HepG2 (cell line): ENCODE results near the gene PSKH1. TPM values are rescaled to one million over a fixed set of nuclear protein-coding genes. Genes with fewer than 3 reads are reported as not detected.

Source experiments
- ATAC-seq: fragments of 200-7000 bp; cut with Tn5 transposase; 3 replicates; pipeline ENCODE4 v1.9.1; 2020; ENCODE audit warnings: mild to moderate bottlenecking, moderate library complexity
- BruUV-seq: library from RNA; stranded (reverse); fragments of 400-500 nt; replicated peaks from 2 replicates; lab custom pipeline; 2021; lab: Mats Ljungman, UMichigan
- CTCF ChIA-PET: fragments of 300-600 bp; formaldehyde crosslinking; extraction: SDS; loops from one replicate; lab custom pipeline; 2021; ENCODE audit warnings: low total read pairs, inconsistent platforms, low intra/inter-chr PET ratio; lab: Yijun Ruan, JAX
- POLR2A ChIA-PET: fragments of 350-600 bp; sonication (Branson Sonifier 250); formaldehyde crosslinking; loops from one replicate; lab custom pipeline; 2020; ENCODE audit warnings: antibody characterized with exemption, inconsistent platforms; lab: Yijun Ruan, JAX
- DNase-seq: peaks from one replicate; pipeline ENCODE4 v3.0.0-alpha.2; 2015; ENCODE audit warnings: low spot score
- FAIRE-seq: peaks from 3 replicates; lab custom pipeline; 2011; peaks lifted over from hg19 to GRCh38; lab: Jason Lieb, UNC
- H2AFZ ChIP-seq: one replicate; pipeline ENCODE4 v1.6.1; 2011; ENCODE audit warnings: low read length, inconsistent platforms
- H3K27ac ChIP-seq: fragments of 300-600 bp; 3 replicates; pipeline ENCODE4 v1.8.0; 2011; ENCODE audit warnings: mixed run types, mild to moderate bottlenecking, mixed read lengths, low read length, inconsistent platforms; ENCODE audit not compliant: insufficient read depth; ENCODE audit errors: extremely low read length
- H3K27me3 ChIP-seq, 2 experiments: fragments of 200-600 bp in 1 of 2; 2 replicates in 1 of 2; 3 replicates in 1 of 2; pipeline versions ENCODE4 v1.6.0 to v1.8.0; 2011; ENCODE audit warnings: low read length in 2 of 2, mild to moderate bottlenecking in 2 of 2, moderate library complexity in 2 of 2, inconsistent platforms in 1 of 2; ENCODE audit not compliant: insufficient read depth in 2 of 2, control insufficient read depth in 1 of 2
- H3K36me3 ChIP-seq, 2 experiments: fragments of 200-600 bp in 1 of 2; replicated peaks in 1 of 2; 2 replicates in 1 of 2; 3 replicates in 1 of 2; pipeline versions ENCODE4 v1.5.1 to v1.8.0; 2011; ENCODE audit warnings: low read length in 2 of 2, inconsistent platforms in 1 of 2; ENCODE audit not compliant: insufficient read depth in 2 of 2, control insufficient read depth in 1 of 2
- H3K4me1 ChIP-seq: 2 replicates; pipeline ENCODE4 v1.5.1; 2012; ENCODE audit warnings: low read length, inconsistent platforms; ENCODE audit not compliant: insufficient read depth
- H3K4me2 ChIP-seq: 2 replicates; pipeline ENCODE4 v1.6.0; 2011; ENCODE audit warnings: low read depth, low read length, inconsistent platforms
- H3K4me3 ChIP-seq, 3 experiments: fragments of 200-600 bp in 1 of 3; sonication (generic), shearing (Covaris generic) in 1 of 3; replicated peaks in 1 of 3; 2 replicates each; pipeline ENCODE4 v1.5.1; 2011 to 2016; ENCODE audit warnings: low read length in 3 of 3, inconsistent platforms in 2 of 3, low read depth in 2 of 3, mild to moderate bottlenecking in 2 of 3, control low read depth in 1 of 3, mixed read lengths in 1 of 3; ENCODE audit not compliant: insufficient read depth in 1 of 3
- H3K79me2 ChIP-seq: one replicate; pipeline ENCODE4 v1.6.1; 2011; ENCODE audit warnings: low read length, inconsistent platforms; ENCODE audit not compliant: insufficient read depth
- H3K9ac ChIP-seq: 2 replicates; pipeline ENCODE4 v1.6.0; 2011; ENCODE audit warnings: mild to moderate bottlenecking, low read depth, low read length, inconsistent platforms; ENCODE audit not compliant: insufficient read depth
- H3K9me3 ChIP-seq: 2 replicates; pipeline ENCODE4 v1.5.1; 2012; ENCODE audit warnings: mild to moderate bottlenecking, low read length
- H4K20me1 ChIP-seq: 2 replicates; pipeline ENCODE4 v1.6.0; 2011; ENCODE audit warnings: inconsistent platforms, mild to moderate bottlenecking, low read length, moderate library complexity; ENCODE audit not compliant: insufficient read depth
- ARNT2 ChIP-seq: sonication (generic); formaldehyde crosslinking; IDR thresholded peaks from 2 replicates; pipeline ENCODE4 v1.8.0; 2022; ENCODE audit warnings: mild to moderate bottlenecking, low read depth, missing genetic modification reagents, moderate library complexity
- CBX1 ChIP-seq: IDR thresholded peaks from one replicate; pipeline ENCODE4 v1.6.1; 2016; ENCODE audit warnings: antibody characterized with exemption, low read depth
- CSRNP2 ChIP-seq: sonication (generic); formaldehyde crosslinking; conservative IDR thresholded peaks from 2 replicates; pipeline ENCODE4 v1.8.0; 2022; ENCODE audit warnings: low read depth, missing genetic modification reagents
- KDM5B ChIP-seq: sonication (generic); formaldehyde crosslinking; IDR thresholded peaks from 2 replicates; pipeline ENCODE4 v1.4.0; 2020; ENCODE audit warnings: missing genetic modification reagents, mild to moderate bottlenecking, borderline replicate concordance
- NCOA1 ChIP-seq: sonication (generic); formaldehyde crosslinking; IDR thresholded peaks from 2 replicates; pipeline ENCODE4 v1.9.0; 2021; ENCODE audit warnings: missing genetic modification reagents
- NFIB ChIP-seq: sonication (generic); formaldehyde crosslinking; IDR thresholded peaks from 2 replicates; pipeline ENCODE4 v1.9.0; 2021; ENCODE audit warnings: missing genetic modification reagents, mild to moderate bottlenecking, borderline replicate concordance
- RBM22 ChIP-seq: fragments of 200-400 bp; formaldehyde crosslinking; optimal IDR thresholded peaks from 2 replicates; pipeline ENCODE3; 2017; ENCODE audit warnings: mild to moderate bottlenecking, low read length, moderate library complexity
- RELA ChIP-seq: sonication (generic); formaldehyde crosslinking; IDR thresholded peaks from 2 replicates; pipeline ENCODE4 v1.4.0; 2020; ENCODE audit warnings: missing genetic modification reagents
- SALL1 ChIP-seq: sonication (generic); formaldehyde crosslinking; IDR thresholded peaks from 2 replicates; pipeline ENCODE4 v1.8.0; 2022; ENCODE audit warnings: mild to moderate bottlenecking, missing genetic modification reagents
- STAT6 ChIP-seq: sonication (generic); formaldehyde crosslinking; IDR thresholded peaks from 2 replicates; pipeline ENCODE4 v1.4.0; 2020; ENCODE audit warnings: missing genetic modification reagents, mild to moderate bottlenecking, borderline replicate concordance
- ZC3H13 ChIP-seq: sonication (generic); formaldehyde crosslinking; IDR thresholded peaks from 2 replicates; pipeline ENCODE4 v1.8.1; 2023; ENCODE audit warnings: mild to moderate bottlenecking, missing genetic modification reagents, moderate library complexity
- ZFYVE20 ChIP-seq: sonication (generic); formaldehyde crosslinking; IDR thresholded peaks from 2 replicates; pipeline ENCODE4 v1.8.0; 2023; ENCODE audit warnings: low read depth, mild to moderate bottlenecking, moderate library complexity, missing genetic modification reagents, borderline replicate concordance
- ZNF30 ChIP-seq: sonication (generic); formaldehyde crosslinking; IDR thresholded peaks from 2 replicates; pipeline ENCODE4 v1.5.0; 2020; ENCODE audit warnings: mild to moderate bottlenecking, missing genetic modification reagents
- ZNF704 ChIP-seq: sonication (generic); formaldehyde crosslinking; IDR thresholded peaks from 2 replicates; pipeline ENCODE4 v1.8.1; 2023; ENCODE audit warnings: mild to moderate bottlenecking, inconsistent platforms, moderate library complexity, missing genetic modification reagents, borderline replicate concordance
- ZNF788 ChIP-seq: sonication (generic); formaldehyde crosslinking; IDR thresholded peaks from 2 replicates; pipeline ENCODE4 v1.5.0; 2020; ENCODE audit warnings: mild to moderate bottlenecking, missing genetic modification reagents, borderline replicate concordance
- WGBS: methylation state at CpG from one replicate; pipeline ENCODE4 v1.1.6; 2017; ENCODE audit warnings: low lambda C conversion rate; 5-methylcytosine and 5-hydroxymethylcytosine counted together
- in situ Hi-C: cut with HindIII; loops from 2 replicates; pipeline ENCODE4 v1.10.0; 2017; ENCODE audit warnings: low pct_unique_long_range_greater_than_20kb; ENCODE audit not compliant: extremely low pct_ligation_motif_present
- intact Hi-C: fragments of 100-400 bp; cut with micrococcal nuclease; formaldehyde crosslinking; loops from one replicate; pipeline ENCODE4 v1.10.0; 2022; ENCODE audit not compliant: unreplicated experiment
- polyA plus RNA-seq, 8 experiments: library from polyadenylated mRNA; depleted of rRNA in 3 of 8; stranded (reverse) in 7 of 8; unstranded in 1 of 8; fragments of >200 nt; fragmentation: Illumina TruSeq in 4 of 8; extraction: Trizol in 4 of 8; gene quantifications; 2 replicates each; pipeline versions ENCODE4 v1.2.1 to v1.2.3, GENCODE V29; 2011 to 2016; ENCODE audit warnings: low read depth in 4 of 8, missing spikeins in 1 of 8, mixed read lengths in 1 of 8; ENCODE audit not compliant: insufficient read depth in 1 of 8
- total RNA-seq, 5 experiments: library from RNA; depleted of rRNA; stranded (reverse); fragments of >200 nt; fragmentation: Illumina TruSeq; extraction: Trizol; gene quantifications; 2 replicates each; pipeline ENCODE4 v1.2.3, GENCODE V29; 2016; ENCODE audit warnings: low read depth in 1 of 5

Gene PSKH1
- total and polyA plus RNA-seq, 2 of the 13 experiments (the other 11 are each of a cell fraction or from before 2014, with no cell fraction given), result 8.4 to 19.1 TPM

GRCh38 chr16:67934306-67935100, 41.4 kb downstream of the PSKH1 start:
- H4K20me1 ChIP-seq, result no peaks in the 10 kb centered on the region
- no peak overlapping the region for H2AFZ ChIP-seq
- H3K4me1 ChIP-seq, result peaks cover 30% of the 10 kb centered on the region
- intact Hi-C loops, result loop anchor here (1.0 kb wide), 2 partner anchors 9 to 106 kb away; no protein-coding TSS in a partner anchor
- H3K79me2 ChIP-seq, result peaks cover 24% of the 10 kb centered on the region
- peak overlapping the region; percentile 67 for H3K9ac ChIP-seq
- peak overlapping the region; percentile 86 to 97 (median 97) for H3K4me3 ChIP-seq
- no TSS peak for BruUV-seq
- in situ Hi-C loops, result loop anchor here (10.0 kb wide), 1 partner anchor 270 kb away; the partner anchor contains the start of genes ACD, C16orf86, ENKD1 and PARD6A
- peak overlapping the region; percentile 99 for H3K4me2 ChIP-seq
- no peaks in the 10 kb centered on the region for H3K9me3 ChIP-seq
- peak; percentile 3 for ATAC-seq
- POLR2A ChIA-PET, result interaction anchor here (0.6 to 4.6 kb wide), 14 partner anchors 9 to 145 kb away, joined by 3 to 40 read pairs (median 8); partner anchors contain the start of genes LCAT, PSKH1, RANBP10 and TSNAXIP1
- 50% methylated on average over 5 of the region's 13 CpGs for WGBS
- no peak for DNase-seq
- peaks cover 6 to 11% of the 10 kb centered on the region in 2 experiments; a peak in 2 of 5 replicates for H3K36me3 ChIP-seq
- no peaks in the 10 kb centered on the region; a peak in 1 of 5 replicates for H3K27me3 ChIP-seq
- H3K27ac ChIP-seq, result peak overlapping the region; percentile 35
- CTCF ChIA-PET, result interaction anchor here (2.4 kb wide), 1 partner anchor 118 kb away, joined by 6 read pairs; no protein-coding TSS in a partner anchor
- FAIRE-seq, result no peak
- TF ChIP-seq ZNF30 (CRISPR knock-in tag) (0 out of 2 replicates have a peak, but pooled peaks have one; percentile 52), ZFYVE20 (0 out of 2 replicates have a peak, but pooled peaks have one; percentile 68), NCOA1 (CRISPR knock-in tag) (0 out of 2 replicates have a peak, but pooled peaks have one; percentile 13), RBM22 (peak; percentile 56), STAT6 (no peak), ZNF788 (0 out of 2 replicates have a peak, but pooled peaks have one; percentile 62), ZNF704 (CRISPR knock-in tag) (no peak), NFIB (no peak), RELA (CRISPR knock-in tag) (no peak), CSRNP2 (CRISPR knock-in tag) (no peak), KDM5B (CRISPR knock-in tag) (peak; percentile 22; the same call in 1 of the 2 replicates), ZC3H13 (peak; percentile 23; the same call in 1 of the 2 replicates), CBX1 (no peak), ARNT2 (CRISPR knock-in tag) (0 out of 2 replicates have a peak, but pooled peaks have one; percentile 4), SALL1 (CRISPR knock-in tag) (no peak)
